Dedifferentiated amniotic fluid mesenchymal stem cell (primary cell): ENCODE results near the gene PEAK1.
"Not testable (repeated sequence)": the region's sequence is repeated elsewhere in the genome, so short reads cannot be mapped to it uniquely, and the experiment has no call there.

Experiments
- DNase-seq: peaks from one replicate; pipeline ENCODE4 v3.0.0-alpha.2; 2016; ENCODE audit errors: extremely low spot score

The PEAK1 gene

DNA sequence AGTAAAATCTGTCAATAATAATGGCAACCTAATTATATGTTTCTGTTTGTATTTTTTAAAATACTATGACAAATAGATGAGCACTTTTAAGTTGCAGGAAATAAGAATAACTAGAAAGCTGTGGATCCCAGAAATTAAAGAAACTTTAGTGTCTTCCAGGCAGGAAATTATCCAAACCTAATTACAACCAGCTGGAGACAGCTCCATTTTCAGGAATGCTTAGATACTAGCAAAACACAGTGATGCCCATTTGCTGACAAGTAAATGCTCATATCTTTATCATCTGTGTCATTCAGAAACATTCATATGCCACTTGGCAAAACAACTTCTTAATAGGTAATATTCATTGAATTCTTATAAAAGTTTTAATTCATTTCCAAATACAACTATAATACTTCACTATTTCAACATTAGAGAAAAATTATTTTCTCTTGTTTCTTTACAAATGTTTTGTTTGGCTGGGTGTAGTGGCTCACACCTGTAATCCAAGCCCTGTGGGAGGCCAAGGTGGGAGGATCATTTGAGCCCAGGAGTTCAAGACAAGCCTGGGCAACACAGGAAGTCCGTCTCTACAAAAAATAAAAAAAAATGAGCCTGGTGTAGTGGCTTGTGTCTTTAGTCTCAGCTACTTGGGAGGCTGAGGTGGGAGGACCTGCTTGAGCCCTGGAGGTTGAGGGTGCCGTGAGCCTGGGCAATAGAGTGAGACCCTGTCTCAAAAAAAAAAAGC is 179.9 kb downstream of the PEAK1 start:
- DNase-seq: no peak

DNA sequence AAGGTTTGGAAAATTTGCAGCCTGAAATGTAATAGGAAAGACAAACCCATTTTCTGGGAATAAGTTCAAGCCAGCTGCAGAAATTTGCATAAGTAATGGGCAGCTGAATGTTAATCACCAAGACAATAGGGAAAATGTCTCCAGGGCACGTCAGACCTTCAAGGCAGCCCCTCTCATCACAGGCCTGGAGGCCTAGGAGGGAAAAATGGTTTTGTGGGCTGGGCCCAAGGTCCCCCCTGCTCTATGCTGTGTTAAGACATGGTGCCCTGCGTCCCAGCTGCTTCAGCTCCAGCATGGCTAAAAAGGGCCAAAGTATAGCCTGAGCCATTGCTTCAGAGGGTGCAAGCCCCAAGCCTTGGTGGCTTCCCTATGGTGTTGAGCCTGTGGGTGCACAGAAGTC is 184.3 kb downstream of the PEAK1 start:
- DNase-seq: no peak

DNA sequence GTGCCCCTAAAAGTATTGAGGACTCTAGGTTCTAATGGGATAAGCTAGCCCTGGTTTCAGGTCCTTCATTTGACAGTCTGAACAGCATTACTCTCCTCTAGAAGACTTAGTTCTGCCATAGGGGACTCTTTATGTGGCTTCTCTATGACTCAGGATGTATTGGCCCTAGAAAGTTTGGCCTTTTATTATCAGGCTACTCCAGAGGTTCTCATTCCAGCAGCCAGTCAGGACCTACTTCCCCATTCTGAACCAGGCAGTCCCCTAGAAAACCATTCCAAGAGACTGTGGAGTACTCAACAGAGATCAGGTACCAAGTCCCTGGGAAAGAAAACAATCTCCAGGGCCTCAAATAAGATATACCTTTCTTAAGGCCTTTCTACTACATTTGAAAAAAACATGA is 191.1 kb downstream of the PEAK1 start:
- DNase-seq: no peak

DNA sequence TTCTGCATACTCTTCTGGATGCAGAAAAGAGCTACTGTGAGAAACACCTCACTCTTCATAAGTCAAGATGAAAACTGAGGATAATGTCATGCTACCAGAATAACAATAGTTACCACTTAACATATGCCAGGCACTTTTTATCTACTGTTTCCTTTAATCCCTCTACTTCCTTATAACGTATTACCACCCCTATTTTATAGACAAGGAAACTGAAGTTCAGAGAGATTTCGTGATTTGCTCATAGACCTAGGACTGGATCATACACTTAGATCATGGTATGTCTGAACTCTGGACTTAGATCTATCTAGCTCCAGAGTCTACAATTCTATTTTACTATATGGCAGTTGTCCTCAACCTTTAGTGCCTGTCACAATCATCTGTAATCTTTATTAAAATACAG is 193.3 kb downstream of the PEAK1 start:
- no peak for DNase-seq

DNA sequence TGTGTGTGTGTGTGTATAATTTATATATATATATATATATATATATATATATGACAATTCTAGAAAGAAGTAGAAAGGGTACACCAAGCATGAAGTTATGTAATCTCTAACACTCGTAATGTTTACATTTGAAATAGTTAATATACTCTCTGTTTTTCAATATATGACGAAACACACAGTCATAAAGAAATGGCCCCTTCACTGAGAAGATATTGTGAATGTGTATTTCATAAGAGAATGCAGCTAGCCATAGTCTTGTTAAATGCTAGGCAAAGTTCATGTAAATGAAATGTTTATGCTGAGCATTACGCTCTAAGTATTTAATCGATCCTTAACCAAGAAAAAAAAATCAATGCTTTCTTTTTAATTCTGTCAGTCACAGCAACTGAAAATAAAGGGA is 194.3 kb downstream of the PEAK1 start:
- DNase-seq: no peak

DNA sequence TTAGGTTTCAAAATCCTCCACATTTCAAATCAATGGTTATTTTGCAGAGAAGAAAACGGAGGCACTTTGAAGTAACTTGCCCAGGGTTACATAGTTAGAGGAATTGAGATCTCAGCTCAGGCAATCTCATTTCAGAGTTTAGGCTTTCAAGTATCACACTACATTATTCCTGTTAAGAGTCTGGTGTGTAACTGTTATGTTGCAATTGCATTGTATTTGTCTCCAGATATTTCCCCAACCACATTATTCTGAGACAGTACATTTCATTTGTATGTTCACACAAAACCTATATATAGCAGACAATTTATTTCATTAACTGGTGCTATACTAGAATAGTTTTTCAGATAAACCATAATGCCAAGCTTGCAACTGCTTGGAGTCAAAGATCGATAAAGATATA is 194.8 kb downstream of the PEAK1 start:
- DNase-seq: no peak

DNA sequence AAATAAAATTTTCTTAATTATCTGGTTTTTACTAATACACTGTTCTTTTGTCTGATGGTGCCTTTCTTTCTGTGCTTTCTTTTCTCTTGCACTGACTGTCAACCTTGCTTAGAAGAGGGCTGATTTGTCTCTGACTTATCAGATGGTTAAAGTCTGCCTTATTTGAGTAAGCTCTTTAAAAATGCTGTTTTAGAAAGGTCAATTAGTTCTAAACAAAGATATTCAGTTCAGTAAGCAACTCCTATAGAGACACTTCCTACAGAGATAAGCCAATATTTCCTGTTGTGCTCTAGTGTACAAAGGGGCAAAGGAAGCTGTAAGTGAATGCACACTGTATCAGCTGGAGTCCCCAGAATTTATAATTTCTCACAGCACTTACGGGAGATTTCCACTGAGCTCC is 195.6 kb downstream of the PEAK1 start:
- DNase-seq: no peak

DNA sequence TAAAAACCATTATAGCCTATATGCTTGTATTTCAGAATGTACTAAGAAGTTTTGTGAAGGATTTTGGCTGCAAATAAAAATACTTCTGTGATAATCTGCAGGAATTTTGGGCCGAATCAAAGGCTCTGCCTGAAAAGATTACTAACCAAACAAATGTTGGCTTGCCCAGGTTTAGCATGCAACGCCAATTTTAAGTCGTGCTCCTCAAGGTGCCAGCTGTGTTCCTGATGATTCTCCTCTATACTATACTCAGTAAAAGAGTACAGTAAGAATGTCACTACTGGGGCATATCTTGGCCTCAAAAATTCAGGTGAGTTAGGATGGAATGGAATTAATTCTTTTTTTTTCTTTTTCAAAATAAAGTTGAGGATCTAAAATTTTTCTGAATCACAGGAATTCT is 198.2 kb downstream of the PEAK1 start:
- DNase-seq: no peak

DNA sequence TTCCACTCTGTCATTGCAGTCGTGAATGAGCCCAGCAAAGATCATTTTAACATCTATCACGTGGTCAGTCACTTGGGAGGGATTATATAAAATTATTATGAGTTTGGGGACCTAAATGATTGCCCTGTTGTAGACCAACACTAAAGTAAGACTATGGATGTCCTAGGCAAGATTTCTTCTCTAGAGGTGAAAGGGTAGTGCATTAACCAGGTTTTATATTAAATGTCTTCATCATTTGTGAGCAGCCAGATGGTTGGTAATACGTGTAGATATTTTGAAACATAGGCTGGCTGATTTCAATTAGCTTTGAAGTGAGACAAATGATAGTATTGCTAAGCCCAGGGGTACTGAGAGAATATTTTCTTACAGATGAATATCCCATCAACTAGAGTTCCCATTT is 198.7 kb downstream of the PEAK1 start:
- no peak for DNase-seq

DNA sequence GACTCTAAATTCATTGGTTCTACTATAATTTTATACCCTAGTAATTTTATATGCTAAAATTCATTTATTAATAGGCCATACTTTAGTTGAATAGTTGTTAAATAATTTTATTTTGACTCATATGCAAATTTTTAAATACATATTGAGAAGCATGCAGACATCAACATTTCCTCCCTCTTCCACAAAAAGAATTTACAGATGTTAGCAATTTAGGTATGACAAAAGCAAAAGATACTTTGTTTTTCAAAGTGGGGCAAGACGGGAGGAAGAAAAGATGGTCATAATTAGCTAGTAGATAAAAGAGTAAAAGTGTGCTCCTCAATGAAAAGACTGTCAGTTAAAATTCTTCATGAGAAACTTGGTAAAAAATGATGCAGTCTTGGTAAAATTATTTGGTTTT is 200.1 kb downstream of the PEAK1 start:
- DNase-seq: no peak

DNA sequence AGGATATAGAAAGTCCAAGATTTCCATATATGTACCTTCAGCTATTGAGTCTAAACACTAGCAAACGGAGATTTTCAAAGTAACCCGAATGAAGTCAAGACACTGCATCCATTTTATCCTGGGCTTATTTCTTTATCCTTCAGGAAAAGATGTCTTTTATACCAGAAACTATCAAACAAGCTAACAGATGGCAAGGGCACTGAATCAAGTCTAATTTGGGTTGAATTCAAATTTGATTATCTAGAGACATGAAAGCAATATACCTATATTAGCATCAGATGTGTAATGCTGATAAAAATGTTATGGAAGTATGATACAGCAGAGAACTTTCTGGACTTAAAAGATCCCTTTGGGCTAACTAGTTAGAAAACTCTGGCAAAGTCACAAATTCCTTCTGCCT is 210.7 kb downstream of the PEAK1 start:
- DNase-seq: no peak

DNA sequence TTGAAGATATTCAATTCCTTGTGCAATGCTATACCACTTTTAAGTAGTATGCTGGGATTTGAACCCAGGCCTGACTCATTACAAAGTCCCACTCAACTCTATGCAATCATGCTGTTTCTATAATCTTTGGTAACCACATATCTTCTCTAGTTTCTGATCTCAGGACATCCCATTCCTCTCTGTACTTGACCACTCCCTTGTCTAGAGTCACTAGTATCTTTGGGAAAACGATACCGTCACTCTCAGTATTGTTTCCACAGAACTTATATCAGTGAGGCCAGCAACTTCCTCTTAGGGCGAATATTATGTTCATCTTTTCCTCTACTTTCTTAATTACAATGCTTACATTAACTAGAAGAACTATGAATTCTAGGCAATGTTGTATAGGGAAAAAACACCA is 211.7 kb downstream of the PEAK1 start:
- DNase-seq: no peak

DNA sequence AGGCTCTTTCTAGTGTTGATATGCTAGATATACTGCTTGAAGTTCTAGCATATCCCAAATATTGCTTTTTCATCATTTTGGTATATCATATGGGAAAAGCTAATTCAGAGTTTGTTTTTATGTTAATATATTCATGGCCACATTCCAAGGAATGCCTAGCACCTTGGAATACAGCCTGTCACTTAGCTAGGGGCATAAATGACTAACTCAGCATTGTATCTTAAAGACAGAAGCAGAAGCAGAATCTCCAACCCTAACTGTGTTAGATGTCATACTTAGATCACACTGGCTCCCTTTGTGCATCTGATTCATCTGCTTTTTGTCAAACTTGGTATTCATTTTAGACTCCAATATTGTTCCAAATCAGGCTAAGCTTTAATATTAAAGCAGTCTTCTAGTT is 218.2 kb downstream of the PEAK1 start:
- no peak for DNase-seq

DNA sequence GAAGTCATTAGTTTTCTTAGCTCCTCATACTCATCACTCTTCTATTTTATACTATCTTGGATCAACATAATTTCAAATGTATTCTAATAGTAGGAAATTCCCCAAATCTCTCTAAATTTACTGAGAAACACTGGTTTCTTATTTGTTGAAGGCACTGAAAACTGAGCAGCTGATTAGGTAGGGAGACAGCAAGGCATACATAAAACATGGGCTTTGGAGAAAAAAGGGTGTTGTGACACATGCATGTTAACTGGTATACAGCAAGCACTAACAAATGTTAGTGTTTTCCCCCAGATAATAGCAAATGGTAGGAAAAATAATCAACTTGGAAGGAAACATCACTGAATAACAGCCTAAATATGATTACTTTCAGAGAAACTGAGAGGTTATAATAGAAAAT is 223.5 kb downstream of the PEAK1 start:
- no peak for DNase-seq

DNA sequence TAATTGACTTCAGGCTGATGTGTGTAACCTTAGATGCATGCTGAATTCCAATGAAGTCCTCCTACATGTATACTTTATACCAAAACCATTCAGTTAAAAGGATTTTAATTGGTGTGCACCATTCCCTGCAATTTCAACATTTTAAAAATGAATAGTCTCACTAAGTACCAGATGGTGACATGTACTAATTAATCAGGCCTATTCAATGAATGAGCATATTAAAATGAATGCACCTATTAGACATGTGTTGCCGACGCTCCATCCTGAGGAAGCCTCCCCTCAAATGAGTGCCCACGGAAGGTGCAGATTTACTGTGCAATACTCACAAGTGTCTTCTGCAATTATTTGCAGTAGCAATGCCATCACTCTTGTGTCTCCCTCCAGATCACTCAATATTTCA is 224.3 kb downstream of the PEAK1 start:
- DNase-seq: no peak

DNA sequence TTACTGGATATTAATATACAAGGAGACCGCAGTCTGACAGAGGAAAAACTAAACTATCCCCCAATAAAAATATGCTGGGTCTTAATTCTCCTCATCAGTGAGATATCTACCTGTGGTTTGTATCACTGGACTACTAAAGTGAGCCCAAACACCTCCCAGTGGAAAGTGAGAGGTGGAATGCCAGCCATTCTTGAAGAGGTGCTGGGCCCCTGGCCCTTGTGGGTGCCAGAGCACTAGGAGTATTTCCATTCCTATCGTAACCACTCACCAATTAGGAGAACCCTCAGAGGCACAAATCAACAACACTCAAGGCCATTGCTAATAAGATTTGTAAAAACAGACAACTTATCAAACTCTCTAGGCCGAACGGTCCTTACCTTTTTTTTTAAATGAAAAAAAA is 227.5 kb downstream of the PEAK1 start:
- DNase-seq: no peak

DNA sequence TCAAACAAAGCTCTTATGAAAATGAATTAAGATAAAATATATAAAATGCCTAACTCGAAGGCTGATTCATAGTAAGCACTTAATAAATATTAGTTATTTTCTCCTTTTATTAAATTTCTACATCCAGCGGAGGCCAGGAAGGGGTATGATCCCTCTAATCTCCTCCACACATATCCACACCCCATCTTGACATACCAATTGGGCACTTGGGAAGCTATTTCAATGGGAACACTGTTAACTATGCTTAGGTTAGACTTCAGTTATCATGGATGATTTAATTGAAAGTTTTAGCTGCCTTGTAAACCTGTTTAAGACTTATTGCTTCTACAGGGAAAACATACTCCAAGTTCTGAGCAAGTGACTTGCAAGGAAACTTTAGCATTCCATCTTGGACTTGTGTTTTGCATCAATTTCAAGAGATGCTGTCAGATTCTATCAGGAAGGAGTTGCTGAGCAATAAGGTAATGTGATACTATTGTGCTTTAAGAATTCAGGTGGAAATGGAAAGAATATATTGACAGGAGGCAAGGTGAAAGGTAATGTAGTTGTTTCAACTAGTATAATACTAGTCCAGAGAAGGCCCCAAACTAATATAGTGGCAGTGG is 228.6 kb downstream of the PEAK1 start:
- no peak for DNase-seq

DNA sequence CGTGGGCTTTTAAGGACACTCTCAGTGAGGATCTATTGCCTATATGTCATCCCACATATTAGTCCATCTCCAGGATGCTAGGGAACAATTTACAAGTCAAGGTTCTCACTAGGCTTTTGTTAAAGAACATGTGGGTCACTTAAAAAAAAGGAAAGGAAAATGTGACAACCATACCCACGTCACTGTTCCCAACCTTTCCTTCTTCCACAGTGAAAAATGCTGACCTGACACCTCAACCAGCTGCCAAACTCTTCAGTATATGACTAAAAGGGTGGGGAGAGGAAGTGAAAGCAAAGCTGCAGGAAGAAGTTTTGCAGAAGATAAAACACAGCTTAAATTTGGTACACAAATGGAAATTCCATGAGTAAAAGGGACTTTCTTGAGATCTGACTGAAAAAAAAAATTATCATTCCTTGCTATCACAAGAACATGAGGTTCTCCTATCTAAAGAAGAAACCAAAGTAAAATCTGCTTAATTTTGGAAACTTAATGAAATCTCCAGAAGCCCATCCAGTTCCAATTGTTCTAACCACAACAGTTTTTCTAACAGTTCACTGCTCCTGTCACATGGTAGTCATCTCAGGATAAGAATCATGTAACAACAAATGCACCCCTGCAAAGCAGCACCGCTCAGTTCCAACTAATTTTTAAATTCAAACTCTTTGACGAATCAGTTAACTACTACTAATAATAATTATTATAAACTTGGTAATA is 232.0 kb downstream of the PEAK1 start:
- DNase-seq: no peak

DNA sequence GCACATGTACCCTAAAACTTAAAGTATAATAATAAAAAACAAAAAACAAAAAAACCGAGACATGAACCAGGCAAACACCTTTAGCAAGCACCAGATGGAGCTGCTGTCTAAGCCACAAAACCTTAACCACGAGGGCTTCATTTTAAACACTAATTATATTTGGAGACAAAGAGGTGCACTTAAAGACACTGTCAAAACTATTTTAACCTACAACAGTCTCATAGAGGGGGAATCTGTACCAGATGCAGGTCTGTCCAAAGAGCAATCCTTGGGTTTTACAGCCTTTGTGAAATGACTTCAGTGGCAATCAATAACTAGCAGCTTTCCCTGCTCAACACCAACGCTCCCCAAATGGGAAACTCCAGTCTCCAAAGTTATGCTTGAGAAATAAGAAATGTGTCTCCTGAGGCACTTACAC is 233.3 kb downstream of the PEAK1 start:
- DNase-seq: no peak

DNA sequence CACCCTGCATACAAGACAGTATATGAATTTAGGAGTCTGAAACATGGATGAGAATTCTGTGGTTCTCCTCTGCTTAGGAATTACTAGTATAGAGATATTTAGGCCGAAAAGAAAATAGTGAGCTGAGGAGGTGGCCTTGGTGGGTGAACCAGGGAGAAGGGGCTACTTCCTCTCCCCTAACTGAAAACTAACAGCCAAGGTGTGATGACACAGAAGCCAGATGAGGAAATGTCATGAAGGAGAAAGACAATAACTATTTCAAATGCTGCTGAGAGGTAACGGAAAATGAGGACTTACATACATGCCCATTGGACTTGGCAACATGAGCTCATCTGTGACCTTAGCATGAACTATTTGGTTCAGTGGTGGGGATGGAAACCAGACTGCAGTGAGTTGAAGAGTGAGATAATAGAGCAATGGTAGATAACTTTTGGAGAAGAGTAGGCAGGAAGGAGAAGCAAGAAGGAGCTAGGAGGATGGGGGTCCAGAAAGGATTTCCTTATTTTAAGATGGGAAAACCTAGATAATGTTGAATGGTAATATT is 234.6 kb downstream of the PEAK1 start:
- no peak for DNase-seq

DNA sequence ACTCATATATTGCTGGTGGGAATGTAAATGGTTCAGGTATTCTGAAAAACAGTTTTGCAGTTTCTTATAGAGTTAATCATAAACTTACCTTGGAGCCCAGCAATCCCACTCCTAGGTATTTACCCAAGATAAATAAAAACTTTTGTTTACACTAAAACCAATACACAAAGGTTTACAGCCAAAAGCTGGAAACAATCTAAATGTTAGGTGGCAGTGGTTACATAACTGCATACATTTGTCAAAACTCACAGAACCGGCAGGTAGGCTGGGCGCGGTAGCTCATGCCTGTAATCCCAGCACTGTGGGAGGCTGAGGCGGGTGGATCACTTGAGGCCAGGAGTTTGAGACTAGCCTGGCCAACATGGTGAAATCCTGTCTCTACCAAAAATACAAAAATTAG is 235.6 kb downstream of the PEAK1 start:
- not testable (repeated sequence) for DNase-seq

DNA sequence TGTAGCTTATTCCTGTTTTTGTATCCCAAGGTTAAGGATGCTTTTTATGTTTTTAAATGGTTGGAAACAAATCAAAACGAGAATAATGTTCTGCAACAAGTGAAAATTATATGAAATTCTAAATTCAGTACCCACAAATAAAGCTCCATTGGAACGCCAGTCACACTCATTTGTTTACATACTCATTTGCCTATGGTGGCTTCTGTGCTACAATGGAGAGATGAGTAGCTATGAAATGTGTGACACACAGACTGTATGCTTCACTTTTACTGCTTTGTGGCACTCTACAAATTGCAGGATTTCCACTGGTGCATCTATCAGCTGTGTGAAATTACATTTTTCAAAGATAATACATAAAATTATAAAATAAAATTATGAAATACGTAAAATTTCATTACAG is 236.8 kb downstream of the PEAK1 start:
- DNase-seq: no peak
